ENCODE data around the gene NCK2. TPM values are rescaled to one million over a fixed set of nuclear protein-coding genes. Genes with fewer than 3 reads are reported as not detected.

The NCK2 gene
- polyA plus RNA-seq, 1 experiment, result 20.5 TPM

DNA sequence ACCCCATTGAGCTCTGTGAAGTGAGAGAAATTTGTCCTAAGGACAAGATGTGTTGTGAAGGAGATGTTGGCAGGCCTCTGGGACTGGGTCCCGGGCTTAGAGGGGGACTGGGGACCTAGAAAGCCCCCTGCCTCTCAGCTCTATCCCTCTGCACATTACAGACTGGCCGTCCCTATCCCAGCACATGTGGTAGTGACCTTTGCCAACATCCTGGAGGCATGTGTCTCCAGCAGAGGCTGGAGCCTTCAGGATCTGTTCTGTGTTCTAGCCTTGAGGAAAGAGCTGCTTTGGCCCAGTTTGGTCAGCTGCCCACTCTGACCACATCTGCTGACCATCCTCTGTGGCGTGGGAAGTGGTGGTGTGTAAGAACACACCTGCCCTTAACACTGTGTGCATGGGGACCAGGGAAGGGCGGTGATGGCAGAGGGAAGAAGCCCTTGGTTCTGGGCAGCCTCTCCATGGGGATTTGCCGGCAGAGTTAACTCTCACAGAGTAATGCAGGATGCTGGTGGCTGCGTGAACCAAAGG is 33.4 kb downstream of the NCK2 start:
- Histone ChIP-seq H3K27me3 (ENCODE audit: control insufficient read depth, insufficient read depth, low read length) (no peaks in the 10 kb centered on the region), H3K9me3 (ENCODE audit: control insufficient read depth, insufficient read depth, low read length) (no peaks in the 10 kb centered on the region), H3K27ac (ENCODE audit: low read depth, low read length) (no peak overlapping the region), H3K4me3 (ENCODE audit: low read depth, low read length) (no peak overlapping the region)
- TF ChIP-seq, protein P1, sequence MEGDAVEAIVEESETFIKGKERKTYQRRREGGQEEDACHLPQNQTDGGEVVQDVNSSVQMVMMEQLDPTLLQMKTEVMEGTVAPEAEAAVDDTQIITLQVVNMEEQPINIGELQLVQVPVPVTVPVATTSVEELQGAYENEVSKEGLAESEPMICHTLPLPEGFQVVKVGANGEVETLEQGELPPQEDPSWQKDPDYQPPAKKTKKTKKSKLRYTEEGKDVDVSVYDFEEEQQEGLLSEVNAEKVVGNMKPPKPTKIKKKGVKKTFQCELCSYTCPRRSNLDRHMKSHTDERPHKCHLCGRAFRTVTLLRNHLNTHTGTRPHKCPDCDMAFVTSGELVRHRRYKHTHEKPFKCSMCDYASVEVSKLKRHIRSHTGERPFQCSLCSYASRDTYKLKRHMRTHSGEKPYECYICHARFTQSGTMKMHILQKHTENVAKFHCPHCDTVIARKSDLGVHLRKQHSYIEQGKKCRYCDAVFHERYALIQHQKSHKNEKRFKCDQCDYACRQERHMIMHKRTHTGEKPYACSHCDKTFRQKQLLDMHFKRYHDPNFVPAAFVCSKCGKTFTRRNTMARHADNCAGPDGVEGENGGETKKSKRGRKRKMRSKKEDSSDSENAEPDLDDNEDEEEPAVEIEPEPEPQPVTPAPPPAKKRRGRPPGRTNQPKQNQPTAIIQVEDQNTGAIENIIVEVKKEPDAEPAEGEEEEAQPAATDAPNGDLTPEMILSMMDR (IDR thresholded peaks at IDR 0.05; ENCODE audit: low read depth, low read length), result no peak
- no peak for DNase-seq (ENCODE audit: low read depth, low spot score)
- CTCF ChIA-PET, result interaction anchor here (0.6 kb wide), 2 partner anchors 128 to 257 kb away, joined by 3 to 4 read pairs; no protein-coding TSS in a partner anchor
- POLR2A ChIA-PET, result no interaction called here

DNA sequence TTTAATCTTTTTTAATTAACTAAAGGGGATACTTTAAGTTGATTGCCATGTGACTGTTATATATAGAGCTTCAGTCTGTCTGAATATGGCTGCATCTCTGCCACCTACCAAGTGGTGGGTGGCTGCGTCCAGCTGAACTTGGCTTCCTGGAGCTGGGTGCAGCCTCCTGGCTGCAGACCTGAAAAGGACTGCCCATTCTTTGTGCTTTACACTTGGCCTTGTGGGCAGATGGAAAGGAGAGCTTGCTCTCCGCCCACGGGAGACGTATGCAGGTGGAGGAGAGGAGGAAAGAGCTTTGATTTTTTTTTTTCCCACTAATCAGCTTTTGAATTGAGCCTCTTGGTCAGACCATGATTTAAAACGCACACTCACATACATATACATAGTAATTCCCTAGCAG is 34.7 kb downstream of the NCK2 start:
- H3K27ac ChIP-seq (ENCODE audit: low read depth, low read length), result no peak overlapping the region
- no peak for DNase-seq (ENCODE audit: low read depth, low spot score)
- H3K4me3 ChIP-seq (ENCODE audit: low read depth, low read length), result no peak overlapping the region
- no peaks in the 10 kb centered on the region for H3K27me3 ChIP-seq (ENCODE audit: control insufficient read depth, insufficient read depth, low read length)
- no peaks in the 10 kb centered on the region for H3K9me3 ChIP-seq (ENCODE audit: control insufficient read depth, insufficient read depth, low read length)
- ChIA-PET CTCF (no interaction called here), POLR2A (no interaction called here)
- TF ChIP-seq, protein P1 (IDR thresholded peaks at IDR 0.05; ENCODE audit: low read depth, low read length), result no peak

DNA sequence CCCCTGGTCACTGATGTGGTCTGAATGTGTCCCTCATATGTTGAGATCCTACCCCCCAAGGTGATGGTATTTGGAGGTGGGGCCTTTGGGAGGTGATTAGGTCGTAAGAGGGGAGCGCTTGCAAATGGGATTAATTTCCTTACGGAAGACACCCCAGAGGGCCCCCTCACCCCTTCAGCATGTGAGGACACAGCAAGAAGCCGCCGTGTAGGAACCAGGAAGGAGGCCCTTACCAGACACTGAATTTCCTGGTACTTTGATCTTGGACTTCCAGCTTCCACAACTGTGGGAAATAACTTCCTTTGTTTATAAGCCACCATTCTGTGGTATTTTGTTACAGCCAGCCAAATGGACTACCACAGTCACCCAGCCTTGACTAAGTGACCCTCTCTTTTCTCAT is 35.9 kb downstream of the NCK2 start:
- Histone ChIP-seq H3K4me3 (ENCODE audit: low read depth, low read length) (no peak overlapping the region), H3K27ac (ENCODE audit: low read depth, low read length) (no peak overlapping the region), H3K27me3 (ENCODE audit: control insufficient read depth, insufficient read depth, low read length) (no peaks in the 10 kb centered on the region), H3K9me3 (ENCODE audit: control insufficient read depth, insufficient read depth, low read length) (no peaks in the 10 kb centered on the region)
- ChIA-PET POLR2A (no interaction called here), CTCF (interaction anchor here (0.6 kb wide), 1 partner anchor 306 kb away, joined by 6 read pairs; no protein-coding TSS in a partner anchor)
- TF ChIP-seq, protein P1 (IDR thresholded peaks at IDR 0.05; ENCODE audit: low read depth, low read length), result no peak
- DNase-seq (ENCODE audit: low read depth, low spot score), result no peak

DNA sequence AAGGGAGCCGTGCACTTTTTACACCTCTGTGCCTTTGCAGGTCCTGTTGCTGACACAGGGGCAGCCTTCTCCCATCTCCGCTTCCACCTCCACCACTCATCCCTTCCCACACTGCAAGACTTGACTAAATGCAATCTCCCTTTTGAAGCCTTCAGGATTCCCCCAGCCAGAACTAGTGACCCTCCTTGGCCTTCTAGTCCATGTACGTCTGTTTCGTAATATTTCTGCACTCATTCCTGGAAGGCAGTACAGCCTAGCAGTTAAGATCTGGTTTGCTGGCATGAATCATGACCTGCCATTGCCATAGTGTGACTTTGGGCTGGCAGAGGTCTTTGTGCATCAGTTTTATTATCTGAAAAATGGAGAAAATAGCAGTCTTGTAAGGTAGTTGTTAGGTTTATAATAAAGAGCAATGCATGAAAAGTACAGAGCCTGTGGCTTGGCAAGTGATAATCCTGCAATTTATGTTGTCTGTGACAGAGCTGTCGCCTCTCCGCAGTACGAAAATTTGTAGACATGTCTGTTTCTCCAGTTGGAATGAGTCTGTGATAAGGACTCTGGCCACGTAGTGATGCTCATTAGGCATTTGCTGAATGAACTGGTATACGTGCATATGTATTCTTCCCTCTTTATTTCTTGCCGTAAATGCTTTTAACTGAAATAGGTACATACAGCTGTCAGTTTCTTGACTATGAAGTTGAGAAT is 36.7 kb downstream of the NCK2 start:
- no peak for DNase-seq (ENCODE audit: low read depth, low spot score)
- H3K27ac ChIP-seq (ENCODE audit: low read depth, low read length), result no peak overlapping the region
- no peaks in the 10 kb centered on the region for H3K9me3 ChIP-seq (ENCODE audit: control insufficient read depth, insufficient read depth, low read length)
- TF ChIP-seq, protein P1 (IDR thresholded peaks at IDR 0.05; ENCODE audit: low read depth, low read length), result no peak
- H3K27me3 ChIP-seq (ENCODE audit: control insufficient read depth, insufficient read depth, low read length), result no peaks in the 10 kb centered on the region
- ChIA-PET POLR2A (no interaction called here), CTCF (no interaction called here)
- no peak overlapping the region for H3K4me3 ChIP-seq (ENCODE audit: low read depth, low read length)

DNA sequence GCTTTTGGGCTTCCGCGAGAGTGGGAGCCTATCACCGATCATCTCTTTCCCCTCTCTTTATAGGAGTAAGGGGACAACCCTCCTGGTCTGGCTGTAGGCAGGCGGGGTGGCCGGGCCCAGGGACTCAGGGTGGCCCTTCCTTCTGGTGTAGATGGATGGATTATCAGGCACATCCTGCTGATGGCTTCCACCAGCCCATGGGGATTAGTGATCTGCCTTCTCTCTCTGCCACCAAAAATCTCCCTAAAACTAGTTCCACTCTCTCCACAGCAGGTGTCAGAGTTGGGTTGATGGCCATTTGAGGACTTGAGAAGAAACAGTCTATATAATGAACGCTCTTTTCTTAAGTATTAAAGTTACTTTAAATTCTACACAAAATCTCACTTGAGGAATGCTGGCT is 37.4 kb downstream of the NCK2 start:
- ChIA-PET POLR2A (no interaction called here), CTCF (no interaction called here)
- Histone ChIP-seq H3K4me3 (ENCODE audit: low read depth, low read length) (no peak overlapping the region), H3K27ac (ENCODE audit: low read depth, low read length) (no peak overlapping the region), H3K9me3 (ENCODE audit: control insufficient read depth, insufficient read depth, low read length) (no peaks in the 10 kb centered on the region; the same call in 1 of the 2 replicates), H3K27me3 (ENCODE audit: control insufficient read depth, insufficient read depth, low read length) (no peaks in the 10 kb centered on the region)
- TF ChIP-seq, protein P1 (IDR thresholded peaks at IDR 0.05; ENCODE audit: low read depth, low read length), result no peak
- DNase-seq (ENCODE audit: low read depth, low spot score), result no peak
